HG03097 (cell line): ENCODE results near the gene PAQR4.
"Not testable (repeated sequence)": the region's sequence is repeated elsewhere in the genome, so short reads cannot be mapped to it uniquely, and the experiment has no call there.

Experiments used
- ATAC-seq: cut with Tn5 transposase; IDR thresholded peaks from one replicate; pipeline ENCODE4 v1.9.1; 2021; ENCODE audit not compliant: unreplicated experiment, low FRiP score

Gene PAQR4

DNA sequence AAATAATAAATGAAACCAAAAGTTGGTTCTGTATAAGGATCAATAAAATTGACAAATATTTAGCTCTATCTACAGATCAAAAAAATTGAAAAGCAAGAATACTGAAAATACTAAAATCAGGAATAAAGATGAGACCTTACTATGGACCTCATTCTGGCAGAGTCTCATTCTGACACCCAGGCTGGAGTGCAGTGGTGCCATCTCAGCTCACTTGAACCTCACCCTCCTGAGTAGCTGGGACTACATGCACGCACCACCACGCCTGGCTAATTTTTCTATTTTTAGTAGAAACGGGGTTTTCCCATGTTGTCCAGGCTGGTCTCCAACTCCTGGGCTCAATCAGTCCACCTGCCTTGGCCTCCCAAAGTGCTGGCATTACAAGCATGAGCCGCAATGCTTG is 27.1 kb upstream of the PAQR4 start:
- no peak for ATAC-seq

DNA sequence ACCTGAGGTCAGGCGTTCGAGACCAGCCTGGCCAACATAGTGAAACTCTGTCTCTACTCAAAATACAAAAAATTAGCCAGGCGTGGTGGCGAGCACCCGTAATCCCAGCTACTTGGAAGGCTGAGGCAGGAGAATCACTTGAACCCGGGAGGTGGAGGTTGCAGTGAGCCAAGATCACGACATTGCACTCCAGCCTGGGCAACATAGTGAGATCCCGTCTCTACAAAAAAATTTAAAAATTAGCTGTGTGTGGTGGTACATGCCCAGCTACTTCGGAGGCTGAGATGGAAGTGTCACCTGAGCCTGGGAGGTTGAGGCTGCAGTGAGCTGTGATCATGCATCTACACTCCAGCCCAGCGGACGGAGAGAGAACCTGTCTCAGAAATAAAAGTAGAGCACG is 25.4 kb upstream of the PAQR4 start:
- ATAC-seq = not testable (repeated sequence)

DNA sequence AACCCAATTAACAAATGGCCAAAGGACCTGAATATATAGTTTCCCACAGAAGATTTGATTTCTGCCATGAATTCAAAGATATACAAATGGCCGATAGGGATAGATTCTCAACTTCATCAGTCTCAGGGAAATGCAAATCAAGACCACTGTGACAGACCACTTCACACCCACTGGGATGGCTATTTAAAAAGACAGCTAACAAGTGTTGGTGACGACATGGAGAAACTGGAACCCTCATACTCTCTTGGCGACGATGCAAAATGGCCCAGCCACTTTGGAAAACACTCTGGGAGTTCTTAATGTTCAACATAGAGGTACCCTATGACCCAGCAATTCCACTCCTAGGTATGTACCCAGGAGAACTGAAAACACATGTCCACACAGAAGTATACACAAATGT is 22.5 kb upstream of the PAQR4 start:
- no peak for ATAC-seq

DNA sequence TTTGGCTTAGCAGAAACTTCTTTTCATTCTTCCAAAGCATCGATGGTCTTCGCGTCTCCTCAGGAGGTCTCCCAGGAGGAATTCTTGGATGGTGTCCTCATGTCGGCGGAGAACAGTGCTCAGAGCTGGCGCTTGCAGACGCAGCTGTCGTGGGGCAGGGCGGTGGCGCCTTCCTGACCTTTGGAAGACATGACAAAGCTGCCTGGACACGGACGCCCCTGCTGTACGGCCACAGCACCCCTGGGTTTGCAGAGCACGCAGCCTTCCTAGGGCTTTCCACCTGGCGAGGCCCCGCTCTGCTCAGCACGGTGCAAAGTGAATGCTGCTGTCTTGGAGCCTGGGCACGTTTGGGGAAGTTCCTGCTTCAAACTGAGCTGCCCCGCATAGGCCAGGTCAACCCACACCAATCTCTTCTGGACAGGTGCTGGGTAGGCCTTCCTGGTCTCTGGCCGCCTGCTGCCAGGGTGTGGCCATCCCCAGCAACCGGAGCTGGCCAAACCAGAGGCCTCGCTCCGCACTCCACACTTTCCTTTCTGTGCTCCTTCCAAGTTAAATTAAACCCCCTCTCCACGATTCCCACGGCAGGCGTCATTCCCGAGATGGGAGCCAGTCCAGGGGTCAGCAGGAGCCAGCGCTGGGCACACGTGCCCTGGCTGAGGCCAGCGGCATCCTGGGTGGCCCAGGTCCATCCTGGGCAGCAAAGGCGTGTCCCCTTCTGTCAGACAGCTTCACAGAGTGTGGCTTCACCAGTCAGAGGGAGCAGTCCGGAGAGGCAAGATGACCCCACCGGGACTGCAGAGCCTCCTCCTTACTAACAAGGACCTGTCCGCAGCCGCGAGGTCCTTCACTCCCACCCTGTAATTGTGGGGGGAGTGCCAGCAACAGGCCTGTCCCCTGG is 20.1 kb upstream of the PAQR4 start:
- ATAC-seq = no peak

DNA sequence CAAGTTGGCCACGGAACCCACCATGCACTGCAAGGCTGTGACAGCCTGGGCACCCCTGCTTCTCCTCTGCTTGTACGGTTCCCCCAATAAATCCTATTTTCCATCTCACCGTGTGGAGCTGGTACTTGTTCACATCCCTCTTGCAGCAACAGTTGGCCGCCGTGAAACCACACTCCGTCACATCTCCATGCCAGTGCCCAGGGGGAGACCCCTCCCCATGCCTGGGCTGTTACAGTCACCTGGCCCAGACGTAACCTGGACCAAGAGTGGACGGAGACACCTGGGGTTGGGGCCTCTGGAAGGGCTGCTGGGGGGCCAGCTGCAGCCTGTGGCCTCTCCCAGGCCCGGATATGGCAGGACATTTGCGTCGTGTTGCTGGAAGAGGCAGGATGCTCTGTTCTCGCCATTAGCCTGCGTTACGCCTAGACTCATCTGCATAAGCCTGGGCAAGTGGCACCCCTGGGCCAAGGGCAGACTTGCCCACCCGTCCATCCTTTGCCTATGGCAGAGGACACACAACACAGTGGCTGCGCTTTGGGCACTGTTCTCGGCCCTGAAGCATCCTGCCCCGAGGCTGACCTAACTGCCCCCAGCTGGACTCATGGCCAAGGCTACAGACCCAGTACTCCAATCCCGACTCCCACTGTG is 19.3 kb upstream of the PAQR4 start:
- ATAC-seq = no peak

DNA sequence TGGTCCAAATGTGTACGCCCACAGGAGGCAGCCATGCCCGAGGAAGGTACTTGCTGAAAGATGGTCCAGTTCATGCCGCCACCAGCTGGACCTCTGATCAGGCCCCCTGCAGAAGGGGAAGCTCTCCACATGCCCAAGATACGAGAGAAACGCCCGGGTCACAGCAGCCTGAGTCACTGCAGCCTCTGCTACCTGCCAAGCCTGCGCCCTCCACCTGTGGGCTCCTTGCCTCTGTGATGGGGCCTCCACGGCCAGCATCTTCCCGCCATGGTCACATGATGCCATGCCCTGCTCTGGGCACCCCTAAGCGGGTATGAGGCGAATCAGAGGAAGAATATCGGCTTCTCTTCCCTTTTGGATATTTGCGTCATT is 18.8 kb upstream of the PAQR4 start:
- no peak for ATAC-seq

DNA sequence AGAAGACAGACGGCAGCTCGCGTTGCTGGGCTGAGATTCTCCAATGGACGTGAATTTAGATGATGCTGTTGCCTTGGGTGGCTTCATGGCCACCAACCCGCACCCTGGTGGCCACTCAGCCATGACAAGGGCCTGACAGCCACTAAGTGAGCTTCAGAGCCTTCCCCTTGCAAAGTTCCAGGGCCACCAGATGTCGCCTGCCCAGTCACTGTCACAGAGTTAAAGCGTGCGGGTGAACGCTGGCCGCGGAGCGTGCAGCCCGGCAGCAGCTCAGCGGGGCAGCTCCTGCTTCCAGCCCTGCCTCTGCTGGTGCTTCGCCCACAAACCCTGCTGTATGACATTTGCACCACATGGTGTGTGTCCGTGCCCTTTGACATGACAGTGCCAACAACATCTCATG is 18.4 kb upstream of the PAQR4 start:
- no peak for ATAC-seq

DNA sequence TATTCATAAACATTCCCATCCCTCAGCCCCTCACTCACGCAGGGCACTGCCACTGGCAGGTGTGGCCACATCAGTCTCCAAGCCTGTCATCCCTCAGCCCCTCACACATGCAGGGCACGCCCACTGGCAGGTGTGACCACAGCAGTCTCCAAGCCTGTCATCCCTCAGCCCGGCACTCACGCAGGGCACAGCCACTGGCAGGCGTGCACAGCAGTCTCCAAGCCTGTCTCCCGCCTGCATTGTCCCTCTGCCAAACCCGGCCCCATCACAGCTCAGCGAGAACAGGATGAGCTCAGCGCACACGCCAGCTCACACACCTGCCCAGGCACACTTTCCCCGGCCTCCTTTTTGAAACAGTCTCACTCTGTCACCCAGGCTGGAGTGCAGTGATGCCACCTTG is 16.5 kb upstream of the PAQR4 start:
- no peak for ATAC-seq

DNA sequence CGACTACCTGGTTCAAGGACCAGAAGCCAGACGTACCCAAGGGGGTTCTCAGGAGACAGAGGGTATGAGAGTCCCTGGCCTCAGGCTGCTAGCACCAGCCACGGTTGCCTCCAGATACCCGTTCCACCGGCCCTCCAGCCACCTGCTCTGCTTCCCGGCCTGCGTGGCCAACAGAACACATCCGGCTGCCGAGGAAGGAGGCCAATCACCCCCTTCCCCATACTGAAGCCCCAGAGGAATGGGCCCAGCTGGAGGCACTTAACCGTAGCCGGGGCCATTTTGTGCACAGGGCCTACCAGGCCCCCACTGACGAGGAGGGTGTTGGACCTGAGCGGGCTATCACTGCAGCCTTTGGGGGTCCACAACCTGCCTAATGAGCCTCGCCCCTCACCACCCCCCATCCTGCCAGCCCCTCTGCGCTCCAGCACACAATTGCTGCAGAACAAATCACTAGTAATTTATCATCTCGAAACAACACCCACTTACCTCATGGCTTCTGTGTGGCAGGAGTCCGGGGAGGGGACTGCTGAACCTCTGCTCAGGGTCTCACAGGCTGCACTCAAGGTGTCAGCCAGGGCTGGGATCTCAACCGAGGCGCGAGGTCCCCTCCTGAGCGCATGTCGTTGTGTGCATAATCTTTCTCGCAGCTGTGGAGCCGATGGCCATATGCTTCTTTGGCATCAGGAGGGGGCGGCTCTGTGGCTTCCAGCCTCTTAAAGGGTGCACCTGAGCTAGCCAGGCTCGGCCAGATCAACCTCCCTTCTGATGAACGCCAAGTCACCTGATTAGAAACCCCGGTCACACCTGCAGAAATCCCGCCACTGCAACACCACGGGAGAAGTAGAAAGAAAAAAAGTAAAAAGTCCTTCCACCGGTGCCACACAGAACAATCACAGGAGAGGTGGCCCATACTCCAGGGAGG is 15.2 kb upstream of the PAQR4 start:
- ATAC-seq = no peak

DNA sequence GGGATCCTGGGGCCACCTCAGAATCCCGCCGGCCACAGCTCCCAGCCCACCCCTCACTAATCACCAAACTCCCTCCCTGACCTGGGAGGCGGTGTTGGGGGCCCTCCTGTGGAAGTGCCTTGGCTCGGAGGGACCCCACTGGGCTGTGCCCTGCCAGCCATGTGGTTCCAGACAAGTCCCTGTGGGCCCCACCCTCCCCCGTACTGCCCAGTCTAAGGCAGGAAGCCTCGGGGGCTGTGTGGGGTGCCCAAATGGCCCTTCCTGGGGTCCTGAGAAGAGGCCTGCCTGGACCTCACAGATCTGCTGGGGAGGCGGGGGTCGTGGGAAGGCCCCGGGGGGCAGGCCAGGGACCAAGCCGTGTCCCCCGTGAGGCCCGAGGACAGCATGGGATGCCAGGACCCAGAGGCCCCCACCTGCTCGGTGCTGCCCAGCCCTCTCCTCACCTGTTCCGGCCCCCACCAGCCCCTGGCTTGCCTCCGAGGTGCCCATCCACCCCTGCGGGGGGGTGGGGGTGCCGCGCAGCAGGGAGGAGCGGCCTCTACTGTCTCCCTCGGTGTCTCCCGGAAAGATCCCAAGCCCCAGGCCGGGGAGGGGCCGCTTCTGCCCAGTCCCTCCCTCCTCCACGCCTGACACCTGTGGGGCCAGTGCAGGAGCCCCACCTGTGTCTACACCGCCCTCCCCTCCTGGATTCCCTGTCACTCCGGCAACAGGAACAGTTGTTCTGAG is 14.3 kb upstream of the PAQR4 start:
- ATAC-seq = no peak

DNA sequence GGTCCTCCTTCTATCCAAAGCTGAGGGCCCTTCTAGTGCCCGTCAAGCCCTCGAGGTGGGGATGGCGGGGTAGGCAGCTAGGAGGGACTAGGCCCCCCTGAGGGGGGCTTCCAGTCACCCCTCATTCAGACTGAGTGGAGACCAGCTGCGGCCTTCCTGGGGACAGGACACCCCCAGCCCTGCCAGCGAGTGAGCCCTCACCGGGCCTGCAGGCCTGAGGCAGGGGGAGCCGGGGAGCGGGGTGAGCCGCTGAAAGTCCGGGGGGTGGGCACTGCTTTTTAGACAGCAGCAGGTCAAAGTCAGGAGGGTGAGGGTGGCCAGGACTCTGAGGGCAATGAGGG is 13.7 kb upstream of the PAQR4 start:
- no peak for ATAC-seq

DNA sequence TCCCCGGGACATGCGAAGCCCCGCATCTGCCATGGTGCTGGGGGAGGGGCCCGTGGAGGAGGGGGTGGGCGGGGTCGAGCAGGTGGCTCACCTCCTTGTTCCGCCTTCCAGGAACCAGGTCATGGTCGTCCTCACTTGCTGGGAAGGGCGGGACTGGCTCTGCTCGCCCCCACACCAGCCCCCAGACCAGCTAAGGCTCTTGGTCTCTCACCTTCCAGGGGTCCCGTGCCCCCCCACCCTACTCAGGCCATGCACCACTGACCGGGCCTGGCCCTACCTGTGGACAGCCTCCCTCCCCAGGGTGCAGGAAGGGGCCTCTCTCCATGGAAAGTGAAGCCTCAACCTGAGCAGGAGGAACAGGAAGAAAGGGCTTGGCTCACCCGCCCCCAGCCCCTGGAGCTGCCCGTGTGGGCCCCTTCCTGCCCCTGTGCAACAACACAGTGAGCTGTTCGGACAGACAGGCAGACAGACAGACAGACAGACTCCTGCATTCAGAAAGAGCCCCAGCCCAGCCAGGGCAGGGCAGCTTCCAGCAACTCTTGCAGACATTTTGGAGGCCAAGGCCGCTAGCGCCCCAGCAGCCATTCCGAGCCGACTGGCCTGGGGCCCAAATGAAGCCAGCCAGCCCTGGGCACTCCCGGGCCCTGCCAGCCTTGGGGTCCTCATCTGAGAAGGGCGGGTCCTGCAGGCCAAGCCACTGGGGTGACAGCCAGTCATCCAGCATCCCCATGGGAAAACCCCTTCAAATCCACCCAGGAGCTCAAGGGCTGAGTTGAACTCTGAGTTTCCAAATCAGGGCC is 13.2 kb upstream of the PAQR4 start:
- ATAC-seq = no peak

DNA sequence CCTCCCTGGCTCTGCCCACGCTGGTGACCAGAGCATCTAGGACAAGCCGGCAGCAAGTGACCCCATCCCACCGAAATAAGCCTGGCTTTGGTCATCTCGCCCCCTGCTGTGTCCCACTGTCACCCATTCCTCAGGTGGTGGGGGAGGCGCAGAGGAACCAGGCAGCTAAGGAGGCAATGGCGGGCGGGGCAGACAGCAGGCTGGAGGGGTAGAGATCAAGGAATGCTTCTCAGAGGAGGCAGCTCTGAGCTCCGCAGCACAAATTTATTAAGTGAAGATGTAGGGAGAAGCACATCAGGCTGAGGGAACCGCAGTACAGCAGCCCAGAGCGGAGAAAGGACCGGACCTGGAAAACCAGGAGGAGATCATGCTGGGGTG is 12.6 kb upstream of the PAQR4 start:
- ATAC-seq = no peak

DNA sequence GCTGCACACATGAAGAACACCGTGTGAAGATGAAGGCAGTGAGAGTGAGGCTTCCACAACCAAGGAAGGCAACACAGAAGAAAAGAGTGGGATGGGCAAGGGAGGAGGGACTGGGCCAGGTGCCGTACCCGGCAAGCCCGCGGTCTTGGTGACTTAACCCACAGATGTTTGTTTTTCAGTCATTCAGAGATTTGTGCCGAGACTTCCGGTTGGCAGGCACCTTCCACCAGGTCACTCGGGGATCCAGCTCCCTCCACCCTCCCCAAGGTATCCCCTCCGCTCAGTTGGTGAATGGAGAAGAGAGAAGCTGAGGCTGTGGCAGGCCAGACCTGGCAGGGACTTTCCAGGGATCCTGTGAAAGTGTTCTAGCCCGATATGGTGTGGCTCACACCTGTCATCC is 9.9 kb upstream of the PAQR4 start:
- no peak for ATAC-seq

DNA sequence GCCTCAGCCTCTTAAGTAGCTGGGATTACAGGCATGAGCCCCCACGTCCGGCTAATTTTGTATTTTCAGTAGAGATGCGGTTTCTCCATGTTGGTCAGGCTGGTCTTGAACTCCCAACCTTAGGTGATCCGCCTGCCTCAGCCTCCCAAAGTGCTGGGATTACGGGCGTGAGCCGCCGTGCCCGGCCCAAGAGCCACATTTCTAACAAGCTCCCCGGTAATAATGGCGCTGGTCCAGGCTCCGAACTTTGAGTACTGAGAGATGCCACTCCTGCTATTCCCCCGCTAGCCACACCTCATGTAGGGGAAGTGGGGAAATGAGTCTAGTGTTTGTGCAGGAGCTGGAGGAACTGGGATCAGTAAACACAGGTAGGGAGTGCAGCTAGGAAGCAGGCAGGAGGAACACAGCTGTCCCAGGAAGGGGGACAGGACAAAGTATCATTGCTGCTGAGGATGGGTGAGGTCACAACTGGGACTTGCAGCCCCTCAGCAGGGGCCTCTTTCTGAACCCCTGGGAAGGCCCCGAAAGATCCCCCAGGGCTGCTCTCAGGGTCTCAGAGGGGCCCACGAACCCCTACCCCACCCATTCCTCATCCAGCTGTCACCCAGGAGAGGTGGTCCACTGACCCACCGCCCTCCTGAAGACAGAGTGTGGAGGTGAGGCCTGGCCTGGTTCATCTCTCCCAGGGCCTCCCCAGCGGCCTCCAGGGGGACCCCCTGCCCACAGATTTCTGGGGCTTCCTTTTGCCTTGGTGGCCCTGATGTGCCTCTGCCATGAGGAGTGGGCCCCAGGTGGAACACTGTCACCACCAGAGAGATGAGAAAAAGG is 8.8 kb upstream of the PAQR4 start:
- ATAC-seq = no peak

DNA sequence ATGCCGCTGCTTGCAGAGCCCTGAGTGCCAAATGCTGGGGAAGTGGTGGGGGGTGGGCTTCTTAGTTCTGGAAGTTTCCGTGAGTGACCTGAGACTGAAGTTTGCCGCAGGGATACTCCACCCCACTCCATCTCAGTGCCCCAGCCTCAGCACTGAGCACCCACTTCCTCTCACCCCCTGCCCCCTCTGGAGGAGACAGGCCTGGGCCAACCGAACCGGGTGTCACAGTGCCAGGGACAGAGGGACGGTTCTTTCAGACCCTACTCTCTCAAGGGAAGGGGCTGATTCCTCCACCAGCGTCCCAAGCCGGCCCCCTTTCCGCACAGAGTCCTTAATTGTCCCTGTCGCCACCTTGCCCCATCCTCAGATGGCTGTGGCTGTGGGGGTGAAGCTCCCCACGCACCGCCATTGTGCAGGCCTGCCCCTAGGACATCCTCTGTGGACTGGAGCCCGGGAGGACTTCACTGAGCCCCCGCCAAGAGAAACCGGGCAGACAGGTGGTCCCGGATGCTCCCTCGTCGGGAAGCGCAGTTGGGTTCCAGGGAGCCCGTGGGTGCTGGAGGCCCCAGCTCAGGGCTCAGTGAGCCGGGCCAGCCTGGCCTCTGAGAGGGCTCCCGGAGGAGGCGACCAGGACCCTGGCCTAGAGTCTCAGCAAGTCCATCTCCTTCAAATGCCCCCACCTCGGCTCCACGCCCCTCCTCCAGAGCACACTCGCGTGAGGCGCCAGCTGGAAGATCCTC is 6.6 kb upstream of the PAQR4 start:
- ATAC-seq = no peak

DNA sequence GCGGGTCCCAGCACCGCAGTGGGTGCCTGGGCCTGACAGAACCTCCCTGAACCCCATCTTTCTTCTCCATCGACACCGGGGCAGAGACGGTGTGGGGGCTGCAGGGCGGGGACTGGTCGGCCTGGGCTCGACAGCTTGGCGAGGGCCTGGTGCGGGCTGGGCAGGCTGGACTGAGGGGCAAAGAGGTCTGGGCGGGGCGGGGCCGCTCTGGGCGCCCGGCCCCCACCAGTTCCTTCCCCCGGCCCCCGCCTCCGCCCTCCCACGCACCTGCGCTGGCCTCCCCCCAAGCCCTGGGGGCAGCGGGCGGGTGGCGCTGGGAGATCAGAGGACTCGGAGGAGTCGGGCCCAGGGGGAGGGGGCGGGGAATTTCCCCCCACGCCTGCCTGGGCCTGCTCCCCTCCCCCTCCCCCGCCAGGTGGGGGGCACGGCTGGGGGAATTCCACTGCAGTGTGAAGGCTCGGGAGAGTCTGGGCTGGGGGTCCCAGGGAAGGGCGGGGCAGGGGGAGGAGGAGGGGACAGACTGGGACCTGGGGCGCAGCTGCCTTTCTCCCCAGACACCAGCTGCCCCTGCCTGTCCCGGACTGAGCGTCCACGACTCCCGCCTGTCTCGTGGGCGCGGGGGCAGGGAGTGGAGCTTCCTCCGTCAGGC is 6.0 kb upstream of the PAQR4 start:
- ATAC-seq = no peak
